Skeletal muscle tissue (tissue), 4 donors: Measurements from ENCODE around the gene FER. TPM values are rescaled to one million over a fixed set of nuclear protein-coding genes. Genes with fewer than 3 reads are reported as not detected.
A peak's percentile ranks its signal among the peaks of the same experiment; 100 is the strongest.

Experiments used
- H3K27ac ChIP-seq: one replicate; pipeline ENCODE4 v1.7.0; 2013; ENCODE audit warnings: mild to moderate bottlenecking, low read depth, low read length, inconsistent platforms
- H3K27me3 ChIP-seq, 3 donors: one replicate each; pipeline ENCODE4 v1.7.0; 2013; ENCODE audit warnings: low read length in 3 of 3; ENCODE audit not compliant: control insufficient read depth in 3 of 3, insufficient read depth in 3 of 3
- H3K36me3 ChIP-seq, 3 donors: one replicate each; pipeline ENCODE4 v1.7.0; 2013; ENCODE audit warnings: low read length in 3 of 3; ENCODE audit not compliant: control insufficient read depth in 3 of 3, insufficient read depth in 3 of 3
- H3K4me1 ChIP-seq, 3 donors: one replicate each; pipeline ENCODE4 v1.7.0; 2013; ENCODE audit warnings: low read length in 3 of 3, mild to moderate bottlenecking in 3 of 3; ENCODE audit not compliant: control insufficient read depth in 3 of 3, insufficient read depth in 3 of 3
- H3K4me3 ChIP-seq, 3 donors: one replicate each; pipeline ENCODE4 v1.7.0; 2013; ENCODE audit warnings: low read length in 3 of 3
- H3K9ac ChIP-seq, 3 donors: one replicate each; pipeline ENCODE4 v1.7.0; 2013; ENCODE audit warnings: low read length in 3 of 3, mild to moderate bottlenecking in 3 of 3, moderate library complexity in 2 of 3, low read depth in 1 of 3
- H3K9me3 ChIP-seq, 3 donors: one replicate each; pipeline ENCODE4 v1.7.0; 2013; ENCODE audit warnings: low read length in 3 of 3; ENCODE audit not compliant: control insufficient read depth in 3 of 3
- total RNA-seq: library from RNA; depleted of rRNA; stranded (reverse); fragments of >200 nt; gene quantifications from one replicate; pipeline ENCODE4 v1.2.3, GENCODE V29; 2014
- donor health status: Osteomylitis.

Gene FER
- total RNA-seq, 1 donor from 2014 or later, result 19.8 TPM

DNA sequence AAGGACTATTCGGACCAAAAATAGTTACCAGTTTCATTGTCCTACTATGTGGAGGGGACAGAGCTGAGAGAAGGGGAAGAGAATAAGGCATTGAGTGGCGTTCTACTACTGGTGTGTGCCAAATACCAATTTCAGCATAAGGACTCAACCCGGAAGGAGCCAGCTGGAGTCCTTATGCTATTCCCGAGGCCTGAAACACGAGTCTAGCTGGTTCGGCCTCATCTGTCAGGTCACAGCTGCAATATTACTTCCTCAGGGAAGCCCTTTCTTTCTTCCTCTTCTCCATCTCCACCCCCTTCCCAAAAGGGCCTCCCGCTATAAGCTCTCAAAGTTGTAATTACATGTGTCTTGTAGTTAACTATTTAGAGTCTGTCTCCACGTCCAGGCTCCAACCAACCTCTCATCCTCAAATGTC lies 20.5 kb upstream of the FER start:
- H3K9me3 ChIP-seq, result no peaks in the 10 kb centered on the region
- H3K27ac ChIP-seq, result peak overlapping the region; percentile 87
- peaks cover 0 to 6% (median 0%) of the 10 kb centered on the region in 3 donors for H3K4me1 ChIP-seq
- H3K36me3 ChIP-seq, result no peaks in the 10 kb centered on the region
- H3K9ac ChIP-seq, result peak overlapping the region; percentile 93 to 98 (median 94)
- peak overlapping the region; percentile 81 to 96 (median 95) for H3K4me3 ChIP-seq
- no peaks in the 10 kb centered on the region for H3K27me3 ChIP-seq

GRCh38 chr5:108727651-108728565 lies 19.8 kb upstream of the FER start:
- Histone ChIP-seq H3K36me3 (no peaks in the 10 kb centered on the region), H3K4me3 (peak overlapping the region; percentile 81 to 96 (median 95)), H3K9me3 (no peaks in the 10 kb centered on the region), H3K27ac (peak overlapping the region; percentile 87), H3K4me1 (peaks cover 0 to 6% (median 0%) of the 10 kb centered on the region in 3 donors), H3K27me3 (no peaks in the 10 kb centered on the region), H3K9ac (peak overlapping the region; percentile 93 to 98 (median 94))

DNA sequence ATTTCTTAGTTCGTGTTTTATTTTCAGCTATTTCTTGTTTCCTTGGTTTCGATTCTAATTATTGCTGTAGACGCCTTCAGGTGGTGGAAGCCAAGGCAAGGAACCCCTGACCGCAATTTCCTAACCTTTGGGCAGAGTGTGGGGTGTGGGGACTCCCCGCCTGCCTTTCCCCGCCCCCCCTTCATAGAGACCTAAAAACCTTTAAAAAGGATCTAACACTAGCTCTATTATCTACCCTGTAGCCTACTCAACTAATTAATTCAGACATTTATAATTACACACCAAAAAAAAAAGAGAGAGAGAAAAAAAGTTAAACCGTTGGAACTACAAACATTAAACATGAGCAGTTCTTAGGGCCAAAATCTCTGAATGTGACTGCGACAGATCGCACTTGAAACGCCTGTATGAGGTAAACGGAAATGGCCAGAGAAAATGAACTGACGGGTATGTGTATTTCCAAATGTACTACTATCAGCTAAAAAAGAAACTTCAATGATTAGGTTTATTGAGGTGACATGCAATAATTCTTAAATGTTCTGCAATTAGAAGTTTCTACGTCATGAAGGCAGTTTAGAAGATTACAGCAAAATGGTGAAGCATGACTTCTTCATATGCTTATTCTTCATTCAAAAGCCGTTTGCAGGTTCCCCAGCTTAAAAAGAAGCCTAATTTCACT lies 19.0 kb upstream of the FER start:
- Histone ChIP-seq H3K4me1 (peaks cover 0 to 6% (median 0%) of the 10 kb centered on the region in 3 donors), H3K36me3 (no peaks in the 10 kb centered on the region), H3K27me3 (no peaks in the 10 kb centered on the region), H3K4me3 (peak overlapping the region; percentile 81 to 96 (median 95)), H3K9ac (peak overlapping the region; percentile 93 to 98 (median 94)), H3K27ac (peak overlapping the region; percentile 87), H3K9me3 (no peaks in the 10 kb centered on the region)

DNA sequence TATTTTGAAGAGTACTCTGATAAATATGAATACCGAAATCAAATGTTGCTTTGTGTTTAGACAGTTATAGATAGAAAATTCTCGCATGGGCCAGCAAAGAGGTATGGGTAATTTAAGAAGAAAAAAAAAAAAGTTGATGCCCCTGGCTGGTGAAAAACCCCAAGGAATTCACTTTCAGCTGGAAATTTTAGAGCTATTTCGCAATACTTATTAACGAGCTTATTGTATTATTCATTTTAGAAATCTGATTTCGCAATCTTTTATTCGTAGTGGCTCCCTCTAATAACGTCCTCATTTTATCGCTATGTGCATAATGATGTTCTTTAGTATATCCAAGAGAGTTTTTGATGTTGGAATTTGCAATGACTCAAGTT lies 18.5 kb upstream of the FER start:
- Histone ChIP-seq H3K9me3 (no peaks in the 10 kb centered on the region), H3K4me3 (peak overlapping the region in 2 of 3 donors; percentile 24 to 28), H3K27ac (peak overlapping the region; percentile 87), H3K9ac (peak overlapping the region; percentile 45 to 98 (median 93)), H3K27me3 (no peaks in the 10 kb centered on the region), H3K36me3 (no peaks in the 10 kb centered on the region), H3K4me1 (peaks cover 0 to 6% (median 0%) of the 10 kb centered on the region in 3 donors)

GRCh38 chr5:108730617-108731340 lies 16.9 kb upstream of the FER start:
- Histone ChIP-seq H3K9ac (no peak overlapping the region), H3K27ac (no peak overlapping the region), H3K9me3 (no peaks in the 10 kb centered on the region), H3K4me3 (no peak overlapping the region), H3K36me3 (no peaks in the 10 kb centered on the region), H3K27me3 (no peaks in the 10 kb centered on the region), H3K4me1 (peaks cover 0 to 6% (median 0%) of the 10 kb centered on the region in 3 donors)

- no peak overlapping the region for H3K9ac ChIP-seq
- H3K27me3 ChIP-seq, result no peaks in the 10 kb centered on the region
- no peaks in the 10 kb centered on the region for H3K4me1 ChIP-seq
- no peak overlapping the region for H3K27ac ChIP-seq
- no peaks in the 10 kb centered on the region for H3K36me3 ChIP-seq
- H3K9me3 ChIP-seq, result no peaks in the 10 kb centered on the region
- no peak overlapping the region for H3K4me3 ChIP-seq
These were observed 11.9 kb upstream of the FER start for GRCh38 chr5:108735790-108736189.

DNA sequence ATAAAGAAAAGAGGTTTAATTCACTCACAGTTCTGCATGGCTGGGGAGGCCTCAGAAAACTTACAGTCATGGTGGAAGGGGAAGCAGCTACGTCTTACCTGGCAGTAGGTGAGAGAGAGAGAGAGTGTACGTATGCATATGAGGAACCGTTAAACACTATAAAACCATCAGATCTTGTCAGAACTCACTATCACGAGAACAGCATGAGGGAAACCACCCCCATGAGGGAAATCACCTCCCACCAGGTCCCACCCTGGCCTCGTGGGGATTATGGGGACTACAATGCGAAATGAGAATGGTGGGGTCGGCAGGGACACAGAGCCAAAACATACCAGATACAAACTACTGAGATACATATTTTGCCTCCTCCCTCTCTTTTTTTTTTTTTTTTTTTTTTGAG lies 10.8 kb upstream of the FER start:
- no peak overlapping the region for H3K4me3 ChIP-seq
- no peaks in the 10 kb centered on the region for H3K36me3 ChIP-seq
- H3K9me3 ChIP-seq, result no peaks in the 10 kb centered on the region
- H3K27me3 ChIP-seq, result no peaks in the 10 kb centered on the region
- no peaks in the 10 kb centered on the region for H3K4me1 ChIP-seq
- no peak overlapping the region for H3K9ac ChIP-seq
- no peak overlapping the region for H3K27ac ChIP-seq

DNA sequence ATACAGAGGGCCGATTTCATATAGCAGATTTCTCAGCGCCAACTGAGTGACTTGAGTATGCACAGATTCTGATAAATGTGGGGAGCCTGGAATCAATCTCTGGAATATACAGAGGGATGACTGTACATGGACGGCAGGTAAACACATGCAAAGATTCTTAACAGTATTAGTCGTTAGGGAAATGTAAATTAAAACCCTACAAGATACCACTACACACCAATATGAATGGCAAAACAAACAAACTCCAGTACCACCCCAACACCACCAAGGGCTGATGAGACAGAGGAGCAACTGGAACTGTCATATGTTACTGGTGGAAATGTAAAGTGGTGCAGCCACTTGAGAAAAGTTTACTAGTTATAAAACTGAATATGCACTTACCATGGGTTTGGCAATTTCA lies 8.3 kb upstream of the FER start:
- Histone ChIP-seq H3K9ac (no peak overlapping the region), H3K27ac (no peak overlapping the region), H3K36me3 (no peaks in the 10 kb centered on the region), H3K27me3 (no peaks in the 10 kb centered on the region), H3K4me3 (no peak overlapping the region), H3K9me3 (no peaks in the 10 kb centered on the region), H3K4me1 (no peaks in the 10 kb centered on the region)

- H3K27me3 ChIP-seq, result no peaks in the 10 kb centered on the region
- no peak overlapping the region for H3K4me3 ChIP-seq
- no peak overlapping the region for H3K9ac ChIP-seq
- no peaks in the 10 kb centered on the region for H3K36me3 ChIP-seq
- H3K4me1 ChIP-seq, result no peaks in the 10 kb centered on the region
- H3K9me3 ChIP-seq, result no peaks in the 10 kb centered on the region
- H3K27ac ChIP-seq, result no peak overlapping the region
These were observed 7.8 kb upstream of the FER start for GRCh38 chr5:108739906-108740305.
